DMS 273 treated with DMSO at 0.1 percent for 48 hours (cell line): Measurements from ENCODE around the gene SCGB1D4.

ENCODE experiments used
- DNase-seq: peaks from one replicate; lab custom pipeline; 2025; lab: John Stamatoyannopoulos, UW

Gene SCGB1D4

GRCh38 chr11:62273789-62274275, 25.0 kb downstream of the SCGB1D4 start:
- no peak for DNase-seq

GRCh38 chr11:62273284-62273683, 25.6 kb downstream of the SCGB1D4 start:
- no peak for DNase-seq

- DNase-seq, result no peak
Measured at GRCh38 chr11:62269654-62270278, 29.1 kb downstream of the SCGB1D4 start, which contains the start of gene SCGB2A2. Gene SCGB2A2 (plus strand): TSS chr11:62270158. CDS start chr11:62270217, 59 bp downstream.

- no peak for DNase-seq
Measured at GRCh38 chr11:62267576-62267975, 31.3 kb downstream of the SCGB1D4 start.

GRCh38 chr11:62267050-62267449, 31.8 kb downstream of the SCGB1D4 start:
- no peak for DNase-seq

- DNase-seq, result no peak
Measured at GRCh38 chr11:62266558-62266957, 32.3 kb downstream of the SCGB1D4 start.

- no peak for DNase-seq
Measured at GRCh38 chr11:62264004-62264403, 34.9 kb downstream of the SCGB1D4 start.

GRCh38 chr11:62260261-62260953, 38.5 kb downstream of the SCGB1D4 start:
- no peak for DNase-seq

GRCh38 chr11:62256281-62256680, 42.6 kb downstream of the SCGB1D4 start:
- no peak for DNase-seq

- no peak for DNase-seq
Measured at GRCh38 chr11:62253999-62254542, 44.8 kb downstream of the SCGB1D4 start.

- no peak for DNase-seq
Measured at GRCh38 chr11:62251698-62252097, 47.2 kb downstream of the SCGB1D4 start.
